GM23338 (cell line): ENCODE results near the gene CAMK2N2. TPM values are rescaled to one million over a fixed set of nuclear protein-coding genes. Genes with fewer than 3 reads are reported as not detected.

Experiments used
- ATAC-seq: fragments of 200-7000 bp; cut with Tn5 transposase; 3 replicates; pipeline ENCODE4 v1.9.1; 2020
- DNase-seq: peaks from one replicate; pipeline ENCODE4 v3.0.0-alpha.2; 2015; ENCODE audit warnings: low spot score
- H2AFZ ChIP-seq: fragments of 200-600 bp; sonication (generic); 2 replicates; pipeline ENCODE4 v1.8.0; 2016; ENCODE audit warnings: antibody characterized with exemption, mild to moderate bottlenecking, moderate library complexity
- H3F3A ChIP-seq: fragments of 200-600 bp; sonication (generic); replicated peaks from 2 replicates; pipeline ENCODE4 v1.8.0; 2017; ENCODE audit warnings: antibody characterized with exemption, mixed run types, low read depth
- H3K27ac ChIP-seq: fragments of 200-600 bp; sonication (generic); 2 replicates; pipeline ENCODE4 v1.6.1; 2016; ENCODE audit warnings: low read depth
- H3K27me3 ChIP-seq: fragments of 200-600 bp; sonication (generic); 2 replicates; pipeline ENCODE4 v1.8.0; 2016; ENCODE audit warnings: mild to moderate bottlenecking, mixed run types, moderate library complexity; ENCODE audit not compliant: insufficient read depth
- H3K36me3 ChIP-seq: fragments of 200-600 bp; sonication (generic); 2 replicates; pipeline ENCODE4 v1.8.0; 2016; ENCODE audit warnings: mild to moderate bottlenecking; ENCODE audit not compliant: insufficient read depth
- H3K4me1 ChIP-seq: fragments of 200-600 bp; sonication (generic); 2 replicates; pipeline ENCODE4 v1.8.0; 2016; ENCODE audit warnings: mild to moderate bottlenecking, moderate library complexity; ENCODE audit not compliant: insufficient read depth
- H3K4me2 ChIP-seq: fragments of 200-600 bp; sonication (generic); 2 replicates; pipeline ENCODE4 v1.7.1; 2017; ENCODE audit warnings: mixed run types
- H3K4me3 ChIP-seq: fragments of 200-600 bp; sonication (generic); 2 replicates; pipeline ENCODE4 v1.6.1; 2016; ENCODE audit warnings: mixed run types
- H3K79me2 ChIP-seq: fragments of 200-600 bp; sonication (generic); replicated peaks from 2 replicates; pipeline ENCODE4 v1.8.0; 2017; ENCODE audit warnings: mild to moderate bottlenecking; ENCODE audit not compliant: insufficient read depth
- H3K9me2 ChIP-seq: fragments of 200-600 bp; sonication (generic); 2 replicates; pipeline ENCODE4 v1.8.0; 2017; ENCODE audit not compliant: insufficient read depth
- H4K20me1 ChIP-seq: fragments of 200-600 bp; sonication (generic); replicated peaks from 2 replicates; pipeline ENCODE4 v1.8.0; 2017; ENCODE audit warnings: mild to moderate bottlenecking; ENCODE audit not compliant: insufficient read depth
- H3K27ac Mint-ChIP-seq: 2 replicates; pipeline ENCODE4 v1.8.0; 2020; ENCODE audit warnings: inconsistent platforms, mild to moderate bottlenecking, moderate library complexity, mixed read lengths
- H3K27me3 Mint-ChIP-seq: 3 replicates; pipeline ENCODE4 v1.8.0; 2022; ENCODE audit warnings: low read depth, mild to moderate bottlenecking, moderate library complexity, mixed read lengths, inconsistent platforms; ENCODE audit not compliant: insufficient read depth, poor library complexity
- H3K36me3 Mint-ChIP-seq: 3 replicates; pipeline ENCODE4 v1.8.0; 2021; ENCODE audit warnings: low read depth, mild to moderate bottlenecking, inconsistent platforms, moderate library complexity, mixed read lengths
- H3K4me1 Mint-ChIP-seq: 3 replicates; pipeline ENCODE4 v1.8.0; 2020; ENCODE audit warnings: mild to moderate bottlenecking, inconsistent platforms, mixed read lengths
- H3K4me3 Mint-ChIP-seq: 3 replicates; pipeline ENCODE4 v1.8.0; 2021; ENCODE audit warnings: moderate library complexity, mild to moderate bottlenecking, inconsistent platforms, mixed read lengths
- H3K9me3 Mint-ChIP-seq: 3 replicates; pipeline ENCODE4 v1.8.0; 2020; ENCODE audit warnings: moderate library complexity, mild to moderate bottlenecking, inconsistent platforms, mixed read lengths
- CREB1 ChIP-seq: fragments of 250-450 bp; sonication (Bioruptor Pico); IDR thresholded peaks from 2 replicates; pipeline ENCODE4 v1.5.0; 2020; ENCODE audit warnings: low read depth, mild to moderate bottlenecking, moderate library complexity
- EZH2 ChIP-seq: fragments of 200-600 bp; sonication (generic); IDR thresholded peaks from one replicate; pipeline ENCODE4 v1.8.0; 2017; ENCODE audit warnings: antibody characterized with exemption, mild to moderate bottlenecking, low read depth; ENCODE audit not compliant: unreplicated experiment
- POLR2AphosphoS5 ChIP-seq: IDR thresholded peaks from 2 replicates; pipeline ENCODE4 v1.6.1; 2016; ENCODE audit warnings: antibody characterized with exemption, low read depth
- polyA plus RNA-seq: library from polyadenylated mRNA; unstranded; fragments of >200 nt; fragmentation: Nextera tagmentation; extraction: Ambion mirVana; gene quantifications from 2 replicates; pipeline ENCODE4 v1.2.1, GENCODE V29; 2016
- total RNA-seq: library from RNA; depleted of rRNA; stranded (reverse); fragments of >200 nt; shearing (Covaris generic); gene quantifications from 2 replicates; pipeline ENCODE4 v1.2.3, GENCODE V29; 2014
- TF ChIP-seq, protein P1 (sequence below), 2 experiments: fragments of 200-600 bp in 1 of 2; sonication (generic) in 1 of 2; conservative IDR thresholded peaks; 2 replicates each; pipeline versions ENCODE4 v1.5.1 to v1.6.1; 2016 to 2017; ENCODE audit warnings: antibody characterized with exemption in 2 of 2, low read depth in 2 of 2, mild to moderate bottlenecking in 2 of 2, moderate library complexity in 1 of 2
- TF ChIP-seq, protein P2 (sequence below): fragments of 250-450 bp; sonication (Bioruptor Pico); IDR thresholded peaks from 2 replicates; pipeline ENCODE4 v1.5.0; 2020; ENCODE audit warnings: mild to moderate bottlenecking, moderate library complexity
- TF ChIP-seq, protein P3 (sequence below): IDR thresholded peaks from one replicate; pipeline ENCODE4 v1.6.1; 2018; ENCODE audit warnings: antibody characterized with exemption; ENCODE audit not compliant: unreplicated experiment

The CAMK2N2 gene
- total and polyA plus RNA-seq, 2 experiments from 2014 or later, result 0.32 to 1.3 TPM

DNA sequence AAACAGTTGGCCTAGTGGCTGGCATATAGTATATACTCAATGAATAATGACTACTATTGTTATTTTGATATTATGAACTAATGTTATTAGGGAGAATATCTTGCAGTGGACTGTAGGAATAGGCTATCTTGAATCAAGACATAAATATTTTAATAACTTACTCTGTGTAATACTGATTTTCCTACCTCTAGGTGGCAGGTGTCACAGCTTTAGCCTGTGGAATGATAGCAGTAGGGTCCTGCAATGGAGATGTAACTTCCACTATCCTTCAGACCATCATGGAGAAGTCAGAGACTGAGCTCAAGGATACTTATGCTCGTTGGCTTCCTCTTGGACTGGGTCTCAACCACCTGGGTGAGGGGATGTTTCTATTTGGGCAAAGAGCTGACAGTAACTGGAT lies 44.2 kb upstream of the CAMK2N2 start:
- H3K9me3 Mint-ChIP-seq, result no peaks in the 10 kb centered on the region
- Histone ChIP-seq H3K27me3 (no peaks in the 10 kb centered on the region), H3K4me3 (no peak overlapping the region), H2AFZ (no peak overlapping the region), H3K4me1 (no peaks in the 10 kb centered on the region; the same call in 1 of the 2 replicates), H3K27ac (no peak overlapping the region), H4K20me1 (peaks cover 24% of the 10 kb centered on the region), H3K79me2 (peaks cover 27% of the 10 kb centered on the region), H3K9me2 (no peaks in the 10 kb centered on the region), H3K4me2 (no peak overlapping the region), H3F3A (peaks cover 15% of the 10 kb centered on the region), H3K36me3 (peaks cover 58% of the 10 kb centered on the region)
- ATAC-seq (peak; percentile 47; the same call in 2 of the 3 replicates), DNase-seq (no peak)
- H3K4me3 Mint-ChIP-seq, result no peak overlapping the region
- H3K36me3 Mint-ChIP-seq, result peaks cover 97% of the 10 kb centered on the region
- peaks cover 10% of the 10 kb centered on the region for H3K27me3 Mint-ChIP-seq
- H3K4me1 Mint-ChIP-seq, result peaks cover 3% of the 10 kb centered on the region
- TF ChIP-seq POLR2AphosphoS5, result no peak
- TF ChIP-seq, protein P1, sequence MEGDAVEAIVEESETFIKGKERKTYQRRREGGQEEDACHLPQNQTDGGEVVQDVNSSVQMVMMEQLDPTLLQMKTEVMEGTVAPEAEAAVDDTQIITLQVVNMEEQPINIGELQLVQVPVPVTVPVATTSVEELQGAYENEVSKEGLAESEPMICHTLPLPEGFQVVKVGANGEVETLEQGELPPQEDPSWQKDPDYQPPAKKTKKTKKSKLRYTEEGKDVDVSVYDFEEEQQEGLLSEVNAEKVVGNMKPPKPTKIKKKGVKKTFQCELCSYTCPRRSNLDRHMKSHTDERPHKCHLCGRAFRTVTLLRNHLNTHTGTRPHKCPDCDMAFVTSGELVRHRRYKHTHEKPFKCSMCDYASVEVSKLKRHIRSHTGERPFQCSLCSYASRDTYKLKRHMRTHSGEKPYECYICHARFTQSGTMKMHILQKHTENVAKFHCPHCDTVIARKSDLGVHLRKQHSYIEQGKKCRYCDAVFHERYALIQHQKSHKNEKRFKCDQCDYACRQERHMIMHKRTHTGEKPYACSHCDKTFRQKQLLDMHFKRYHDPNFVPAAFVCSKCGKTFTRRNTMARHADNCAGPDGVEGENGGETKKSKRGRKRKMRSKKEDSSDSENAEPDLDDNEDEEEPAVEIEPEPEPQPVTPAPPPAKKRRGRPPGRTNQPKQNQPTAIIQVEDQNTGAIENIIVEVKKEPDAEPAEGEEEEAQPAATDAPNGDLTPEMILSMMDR (conservative IDR thresholded peaks at IDR 0.05; ENCODE audit: low read depth in 2 of 2), result peak; percentile 33 to 36; a peak in 3 of 4 replicates
- no peak for TF ChIP-seq EZH2
- TF ChIP-seq, protein P2, sequence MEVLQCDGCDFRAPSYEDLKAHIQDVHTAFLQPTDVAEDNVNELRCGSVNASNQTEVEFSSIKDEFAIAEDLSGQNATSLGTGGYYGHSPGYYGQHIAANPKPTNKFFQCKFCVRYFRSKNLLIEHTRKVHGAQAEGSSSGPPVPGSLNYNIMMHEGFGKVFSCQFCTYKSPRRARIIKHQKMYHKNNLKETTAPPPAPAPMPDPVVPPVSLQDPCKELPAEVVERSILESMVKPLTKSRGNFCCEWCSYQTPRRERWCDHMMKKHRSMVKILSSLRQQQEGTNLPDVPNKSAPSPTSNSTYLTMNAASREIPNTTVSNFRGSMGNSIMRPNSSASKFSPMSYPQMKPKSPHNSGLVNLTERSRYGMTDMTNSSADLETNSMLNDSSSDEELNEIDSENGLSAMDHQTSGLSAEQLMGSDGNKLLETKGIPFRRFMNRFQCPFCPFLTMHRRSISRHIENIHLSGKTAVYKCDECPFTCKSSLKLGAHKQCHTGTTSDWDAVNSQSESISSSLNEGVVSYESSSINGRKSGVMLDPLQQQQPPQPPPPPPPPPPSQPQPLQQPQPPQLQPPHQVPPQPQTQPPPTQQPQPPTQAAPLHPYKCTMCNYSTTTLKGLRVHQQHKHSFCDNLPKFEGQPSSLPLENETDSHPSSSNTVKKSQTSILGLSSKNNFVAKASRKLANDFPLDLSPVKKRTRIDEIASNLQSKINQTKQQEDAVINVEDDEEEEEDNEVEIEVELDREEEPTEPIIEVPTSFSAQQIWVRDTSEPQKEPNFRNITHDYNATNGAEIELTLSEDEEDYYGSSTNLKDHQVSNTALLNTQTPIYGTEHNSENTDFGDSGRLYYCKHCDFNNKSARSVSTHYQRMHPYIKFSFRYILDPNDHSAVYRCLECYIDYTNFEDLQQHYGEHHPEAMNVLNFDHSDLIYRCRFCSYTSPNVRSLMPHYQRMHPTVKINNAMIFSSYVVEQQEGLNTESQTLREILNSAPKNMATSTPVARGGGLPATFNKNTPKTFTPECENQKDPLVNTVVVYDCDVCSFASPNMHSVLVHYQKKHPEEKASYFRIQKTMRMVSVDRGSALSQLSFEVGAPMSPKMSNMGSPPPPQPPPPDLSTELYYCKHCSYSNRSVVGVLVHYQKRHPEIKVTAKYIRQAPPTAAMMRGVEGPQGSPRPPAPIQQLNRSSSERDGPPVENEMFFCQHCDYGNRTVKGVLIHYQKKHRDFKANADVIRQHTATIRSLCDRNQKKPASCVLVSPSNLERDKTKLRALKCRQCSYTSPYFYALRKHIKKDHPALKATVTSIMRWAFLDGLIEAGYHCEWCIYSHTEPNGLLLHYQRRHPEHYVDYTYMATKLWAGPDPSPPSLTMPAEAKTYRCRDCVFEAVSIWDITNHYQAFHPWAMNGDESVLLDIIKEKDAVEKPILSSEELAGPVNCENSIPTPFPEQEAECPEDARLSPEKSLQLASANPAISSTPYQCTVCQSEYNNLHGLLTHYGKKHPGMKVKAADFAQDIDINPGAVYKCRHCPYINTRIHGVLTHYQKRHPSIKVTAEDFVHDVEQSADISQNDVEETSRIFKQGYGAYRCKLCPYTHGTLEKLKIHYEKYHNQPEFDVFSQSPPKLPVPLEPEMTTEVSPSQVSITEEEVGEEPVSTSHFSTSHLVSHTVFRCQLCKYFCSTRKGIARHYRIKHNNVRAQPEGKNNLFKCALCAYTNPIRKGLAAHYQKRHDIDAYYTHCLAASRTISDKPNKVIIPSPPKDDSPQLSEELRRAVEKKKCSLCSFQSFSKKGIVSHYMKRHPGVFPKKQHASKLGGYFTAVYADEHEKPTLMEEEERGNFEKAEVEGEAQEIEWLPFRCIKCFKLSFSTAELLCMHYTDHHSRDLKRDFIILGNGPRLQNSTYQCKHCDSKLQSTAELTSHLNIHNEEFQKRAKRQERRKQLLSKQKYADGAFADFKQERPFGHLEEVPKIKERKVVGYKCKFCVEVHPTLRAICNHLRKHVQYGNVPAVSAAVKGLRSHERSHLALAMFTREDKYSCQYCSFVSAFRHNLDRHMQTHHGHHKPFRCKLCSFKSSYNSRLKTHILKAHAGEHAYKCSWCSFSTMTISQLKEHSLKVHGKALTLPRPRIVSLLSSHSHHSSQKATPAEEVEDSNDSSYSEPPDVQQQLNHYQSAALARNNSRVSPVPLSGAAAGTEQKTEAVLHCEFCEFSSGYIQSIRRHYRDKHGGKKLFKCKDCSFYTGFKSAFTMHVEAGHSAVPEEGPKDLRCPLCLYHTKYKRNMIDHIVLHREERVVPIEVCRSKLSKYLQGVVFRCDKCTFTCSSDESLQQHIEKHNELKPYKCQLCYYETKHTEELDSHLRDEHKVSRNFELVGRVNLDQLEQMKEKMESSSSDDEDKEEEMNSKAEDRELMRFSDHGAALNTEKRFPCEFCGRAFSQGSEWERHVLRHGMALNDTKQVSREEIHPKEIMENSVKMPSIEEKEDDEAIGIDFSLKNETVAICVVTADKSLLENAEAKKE, result no peak
- TF ChIP-seq, protein P3, sequence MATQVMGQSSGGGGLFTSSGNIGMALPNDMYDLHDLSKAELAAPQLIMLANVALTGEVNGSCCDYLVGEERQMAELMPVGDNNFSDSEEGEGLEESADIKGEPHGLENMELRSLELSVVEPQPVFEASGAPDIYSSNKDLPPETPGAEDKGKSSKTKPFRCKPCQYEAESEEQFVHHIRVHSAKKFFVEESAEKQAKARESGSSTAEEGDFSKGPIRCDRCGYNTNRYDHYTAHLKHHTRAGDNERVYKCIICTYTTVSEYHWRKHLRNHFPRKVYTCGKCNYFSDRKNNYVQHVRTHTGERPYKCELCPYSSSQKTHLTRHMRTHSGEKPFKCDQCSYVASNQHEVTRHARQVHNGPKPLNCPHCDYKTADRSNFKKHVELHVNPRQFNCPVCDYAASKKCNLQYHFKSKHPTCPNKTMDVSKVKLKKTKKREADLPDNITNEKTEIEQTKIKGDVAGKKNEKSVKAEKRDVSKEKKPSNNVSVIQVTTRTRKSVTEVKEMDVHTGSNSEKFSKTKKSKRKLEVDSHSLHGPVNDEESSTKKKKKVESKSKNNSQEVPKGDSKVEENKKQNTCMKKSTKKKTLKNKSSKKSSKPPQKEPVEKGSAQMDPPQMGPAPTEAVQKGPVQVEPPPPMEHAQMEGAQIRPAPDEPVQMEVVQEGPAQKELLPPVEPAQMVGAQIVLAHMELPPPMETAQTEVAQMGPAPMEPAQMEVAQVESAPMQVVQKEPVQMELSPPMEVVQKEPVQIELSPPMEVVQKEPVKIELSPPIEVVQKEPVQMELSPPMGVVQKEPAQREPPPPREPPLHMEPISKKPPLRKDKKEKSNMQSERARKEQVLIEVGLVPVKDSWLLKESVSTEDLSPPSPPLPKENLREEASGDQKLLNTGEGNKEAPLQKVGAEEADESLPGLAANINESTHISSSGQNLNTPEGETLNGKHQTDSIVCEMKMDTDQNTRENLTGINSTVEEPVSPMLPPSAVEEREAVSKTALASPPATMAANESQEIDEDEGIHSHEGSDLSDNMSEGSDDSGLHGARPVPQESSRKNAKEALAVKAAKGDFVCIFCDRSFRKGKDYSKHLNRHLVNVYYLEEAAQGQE, result no peak
- no peak for TF ChIP-seq CREB1 (CRISPR knock-in tag)
- H3K27ac Mint-ChIP-seq, result no peak overlapping the region
